IMR-90 (cell line): ENCODE measurements around the gene IGIP. TPM values are rescaled to one million over a fixed set of nuclear protein-coding genes. Genes with fewer than 3 reads are reported as not detected.

Source experiments
- ATAC-seq: fragments of 200-7000 bp; cut with Tn5 transposase; 2 replicates; pipeline ENCODE4 v1.9.1; 2020; ENCODE audit warnings: low read depth, mild to moderate bottlenecking, moderate library complexity
- BruUV-seq: library from RNA; stranded (reverse); fragments of 400-500 nt; replicated peaks from 2 replicates; lab custom pipeline; 2021; lab: Mats Ljungman, UMichigan
- CTCF ChIA-PET: fragments of 300-600 bp; formaldehyde crosslinking; extraction: SDS; loops from one replicate; lab custom pipeline; 2021; ENCODE audit warnings: antibody characterized with exemption; lab: Yijun Ruan, JAX
- POLR2A ChIA-PET: fragments of 300-600 bp; sonication (Branson Sonifier 250); formaldehyde crosslinking; loops from one replicate; lab custom pipeline; 2022; ENCODE audit warnings: antibody characterized with exemption; ENCODE audit not compliant: unreplicated experiment; lab: Charles Lee
- DNase-seq: peaks from one replicate; pipeline ENCODE4 v3.0.0; 2013
- H2AFZ ChIP-seq: replicated peaks from 2 replicates; pipeline ENCODE3; 2013; ENCODE audit warnings: low read length, mild to moderate bottlenecking; ENCODE audit not compliant: poor library complexity
- H2AK5ac ChIP-seq: 2 replicates; pipeline ENCODE4 v1.6.1; 2013; ENCODE audit warnings: low read depth, low read length, inconsistent platforms
- H2AK9ac ChIP-seq: replicated peaks from 2 replicates; pipeline ENCODE3; 2013; ENCODE audit warnings: mild to moderate bottlenecking, low read depth, low read length, moderate library complexity; ENCODE audit not compliant: poor library complexity
- H2BK120ac ChIP-seq: 2 replicates; pipeline ENCODE4 v1.6.1; 2013; ENCODE audit warnings: low read depth, low read length, inconsistent platforms
- H2BK15ac ChIP-seq: 3 replicates; pipeline ENCODE4 v1.6.1; 2013; ENCODE audit warnings: low read depth, low read length, inconsistent platforms
- H2BK20ac ChIP-seq: 2 replicates; pipeline ENCODE4 v1.6.1; 2013; ENCODE audit warnings: low read depth, mild to moderate bottlenecking, inconsistent platforms, low read length, moderate library complexity
- H2BK5ac ChIP-seq: 2 replicates; pipeline ENCODE4 v1.6.1; 2013; ENCODE audit warnings: mild to moderate bottlenecking, low read depth, low read length, inconsistent platforms; ENCODE audit not compliant: poor library complexity, severe bottlenecking
- H3K14ac ChIP-seq: replicated peaks from 2 replicates; pipeline ENCODE4 v1.6.1; 2013; ENCODE audit warnings: low read depth, low read length, inconsistent platforms
- H3K18ac ChIP-seq: 2 replicates; pipeline ENCODE4 v1.6.1; 2013; ENCODE audit warnings: low read depth, low read length, control low read depth
- H3K23ac ChIP-seq: 2 replicates; pipeline ENCODE4 v1.6.1; 2013; ENCODE audit warnings: low read depth, low read length, inconsistent platforms
- H3K27ac ChIP-seq: 2 replicates; pipeline ENCODE4 v1.5.1; 2013; ENCODE audit warnings: mild to moderate bottlenecking, control low read depth, low read length; ENCODE audit not compliant: insufficient read depth
- H3K27me3 ChIP-seq: 2 replicates; pipeline ENCODE4 v1.6.1; 2013; ENCODE audit warnings: low read length; ENCODE audit not compliant: control insufficient read depth, insufficient read depth
- H3K36me3 ChIP-seq: 2 replicates; pipeline ENCODE4 v1.6.1; 2013; ENCODE audit warnings: low read length, mixed read lengths; ENCODE audit not compliant: control insufficient read depth, insufficient read depth
- H3K4ac ChIP-seq: 2 replicates; pipeline ENCODE4 v1.6.1; 2013; ENCODE audit warnings: low read depth, low read length, inconsistent platforms
- H3K4me1 ChIP-seq: 2 replicates; pipeline ENCODE4 v1.6.1; 2013; ENCODE audit warnings: low read length, mixed read lengths; ENCODE audit not compliant: control insufficient read depth, insufficient read depth
- H3K4me2 ChIP-seq: 2 replicates; pipeline ENCODE4 v1.6.1; 2013; ENCODE audit warnings: low read depth, mild to moderate bottlenecking, control low read depth, low read length, moderate library complexity
- H3K4me3 ChIP-seq: 2 replicates; pipeline ENCODE4 v1.5.1; 2013; ENCODE audit warnings: low read depth, mild to moderate bottlenecking, control low read depth, low read length, moderate library complexity; ENCODE audit not compliant: insufficient read depth
- H3K56ac ChIP-seq: 2 replicates; pipeline ENCODE4 v1.6.1; 2013; ENCODE audit warnings: low read length, inconsistent platforms; ENCODE audit not compliant: insufficient read depth; ENCODE audit errors: extremely low read depth
- H3K79me1 ChIP-seq, 2 experiments: 2 replicates each; pipeline ENCODE4 v1.6.1; 2013; ENCODE audit warnings: low read length in 2 of 2, inconsistent platforms in 1 of 2, low read depth in 1 of 2
- H3K9ac ChIP-seq: 2 replicates; pipeline ENCODE4 v1.6.1; 2013; ENCODE audit warnings: low read depth, low read length, control low read depth
- H3K9me1 ChIP-seq: 2 replicates; pipeline ENCODE4 v1.6.1; 2013; ENCODE audit warnings: low read length, inconsistent platforms; ENCODE audit not compliant: insufficient read depth
- H3K9me3 ChIP-seq: 2 replicates; pipeline ENCODE4 v1.6.1; 2013; ENCODE audit warnings: low read length; ENCODE audit not compliant: control insufficient read depth, insufficient read depth
- H4K20me1 ChIP-seq: 2 replicates; pipeline ENCODE4 v1.6.1; 2013; ENCODE audit warnings: low read length, inconsistent platforms; ENCODE audit not compliant: insufficient read depth
- H4K5ac ChIP-seq: 2 replicates; pipeline ENCODE4 v1.6.1; 2013; ENCODE audit warnings: mild to moderate bottlenecking, low read depth, low read length, control low read depth
- H4K8ac ChIP-seq, 2 experiments: 2 replicates each; pipeline ENCODE4 v1.6.1; 2013; ENCODE audit warnings: low read depth in 2 of 2, low read length in 2 of 2, control low read depth in 1 of 2, inconsistent platforms in 1 of 2
- H4K91ac ChIP-seq: 2 replicates; pipeline ENCODE4 v1.6.1; 2013; ENCODE audit warnings: low read depth, low read length, inconsistent platforms; ENCODE audit not compliant: insufficient read depth
- BHLHE40 ChIP-seq: fragments of 150-350 bp; IDR thresholded peaks from 2 replicates; pipeline ENCODE4 v1.6.1; 2016; ENCODE audit warnings: mild to moderate bottlenecking, low read depth, low read length
- CEBPB ChIP-seq: IDR thresholded peaks from 2 replicates; pipeline ENCODE4 v1.6.1; 2012; ENCODE audit warnings: low read depth, low read length, improper control_type of control experiment
- CHD1 ChIP-seq: IDR thresholded peaks from 2 replicates; pipeline ENCODE4 v1.6.1; 2012; ENCODE audit warnings: low read depth, low read length, improper control_type of control experiment
- CTCF ChIP-seq: conservative IDR thresholded peaks from 2 replicates; pipeline ENCODE4 v1.5.1; 2012; ENCODE audit warnings: mild to moderate bottlenecking, low read depth, low read length, improper control_type of control experiment
- FOS ChIP-seq: fragments of 150-350 bp; IDR thresholded peaks from 2 replicates; pipeline ENCODE4 v1.6.1; 2016; ENCODE audit warnings: low read depth, low read length
- MAFK ChIP-seq: IDR thresholded peaks from 2 replicates; pipeline ENCODE4 v1.6.1; 2012; ENCODE audit warnings: low read depth, low read length, improper control_type of control experiment
- MAZ ChIP-seq: IDR thresholded peaks from 2 replicates; pipeline ENCODE4 v1.6.1; 2012; ENCODE audit warnings: low read depth, mild to moderate bottlenecking, low read length, improper control_type of control experiment, moderate library complexity, borderline replicate concordance
- MXI1 ChIP-seq: IDR thresholded peaks from 2 replicates; pipeline ENCODE4 v1.6.1; 2012; ENCODE audit warnings: low read depth, mild to moderate bottlenecking, low read length, moderate library complexity, borderline replicate concordance
- NFE2L2 ChIP-seq: fragments of 150-350 bp; IDR thresholded peaks from 2 replicates; pipeline ENCODE4 v1.6.1; 2016; ENCODE audit warnings: low read depth, mild to moderate bottlenecking, low read length
- POLR2A ChIP-seq: IDR thresholded peaks from 2 replicates; pipeline ENCODE4 v1.6.1; 2012; ENCODE audit warnings: mild to moderate bottlenecking, low read depth, low read length
- RAD21 ChIP-seq: IDR thresholded peaks from 2 replicates; pipeline ENCODE4 v1.6.1; 2012; ENCODE audit warnings: low read length, improper control_type of control experiment
- RCOR1 ChIP-seq: IDR thresholded peaks from 2 replicates; pipeline ENCODE4 v1.6.1; 2012; ENCODE audit warnings: mild to moderate bottlenecking, low read length, improper control_type of control experiment; ENCODE audit not compliant: insufficient replicate concordance
- RFX5 ChIP-seq: IDR thresholded peaks from 2 replicates; pipeline ENCODE4 v1.8.0; 2012; ENCODE audit warnings: low read depth, mild to moderate bottlenecking, low read length, moderate library complexity
- SMC3 ChIP-seq: fragments of 150-350 bp; IDR thresholded peaks from 2 replicates; pipeline ENCODE4 v1.6.1; 2016; ENCODE audit warnings: low read depth, mild to moderate bottlenecking, antibody characterized with exemption, low read length, moderate library complexity
- USF2 ChIP-seq: fragments of 150-350 bp; IDR thresholded peaks from 2 replicates; pipeline ENCODE4 v1.6.1; 2017; ENCODE audit warnings: mild to moderate bottlenecking, antibody characterized with exemption, low read length, low read depth
- WGBS, 2 experiments: methylation state at CpG; one replicate each; pipeline versions ENCODE4 v1.1.5 to v1.1.7; 2013; ENCODE audit warnings: missing lambda C conversion rate in 2 of 2; ENCODE audit not compliant: insufficient read length in 1 of 2; ENCODE audit errors: extremely low coverage in 2 of 2; 5-methylcytosine and 5-hydroxymethylcytosine counted together
- dilution Hi-C: fragments of 300-500 bp; cut with HindIII; formaldehyde crosslinking; loops from one replicate; pipeline ENCODE4 v1.14.3; 2018; ENCODE audit warnings: low sequenced_read_pairs; ENCODE audit not compliant: unreplicated experiment
- in situ Hi-C: fragments of 300-500 bp; cut with MboI; formaldehyde crosslinking; loops from 3 replicates; pipeline ENCODE4 v1.14.3; 2019; ENCODE audit warnings: low sequenced_read_pairs, inconsistent platforms, mixed read lengths
- intact Hi-C: fragments of 100-400 bp; cut with micrococcal nuclease; formaldehyde crosslinking; loops from 2 replicates; pipeline ENCODE4 v1.10.0; 2022
- polyA plus RNA-seq, 3 experiments: library from polyadenylated mRNA; depleted of rRNA; stranded (reverse); fragments of >200 nt; gene quantifications; 2 replicates each; pipeline ENCODE4 v1.2.3, GENCODE V29; 2012; ENCODE audit warnings: low replicate concordance in 1 of 3
- total RNA-seq: library from RNA; depleted of rRNA; stranded (reverse); fragments of >200 nt; gene quantifications from 2 replicates; pipeline ENCODE4 v1.2.3, GENCODE V29; 2012
- TF ChIP-seq, protein P1 (sequence below): fragments of 150-350 bp; IDR thresholded peaks from 2 replicates; pipeline ENCODE4 v1.6.1; 2016; ENCODE audit warnings: low read depth, mild to moderate bottlenecking, low read length, moderate library complexity, borderline replicate concordance

Gene IGIP
- total and polyA plus RNA-seq, 2 of the 4 experiments (the other 2 are of a cell fraction), result 1.2 to 5.0 TPM

- peaks cover 4% of the 10 kb centered on the region; the same call in 1 of the 2 replicates for H3K9me1 ChIP-seq
- no peak for TF ChIP-seq RAD21
- no peak for TF ChIP-seq MAZ
- TF ChIP-seq CTCF, result no peak
- no peak for TF ChIP-seq MXI1
- TF ChIP-seq NFE2L2, result no peak
- TF ChIP-seq CHD1, result no peak
- no peak for TF ChIP-seq CEBPB
- no peak for TF ChIP-seq SMC3
- TF ChIP-seq FOS, result no peak
- TF ChIP-seq RCOR1, result no peak
- TF ChIP-seq USF2, result no peak
- no peak for TF ChIP-seq RFX5
- TF ChIP-seq, protein P1, sequence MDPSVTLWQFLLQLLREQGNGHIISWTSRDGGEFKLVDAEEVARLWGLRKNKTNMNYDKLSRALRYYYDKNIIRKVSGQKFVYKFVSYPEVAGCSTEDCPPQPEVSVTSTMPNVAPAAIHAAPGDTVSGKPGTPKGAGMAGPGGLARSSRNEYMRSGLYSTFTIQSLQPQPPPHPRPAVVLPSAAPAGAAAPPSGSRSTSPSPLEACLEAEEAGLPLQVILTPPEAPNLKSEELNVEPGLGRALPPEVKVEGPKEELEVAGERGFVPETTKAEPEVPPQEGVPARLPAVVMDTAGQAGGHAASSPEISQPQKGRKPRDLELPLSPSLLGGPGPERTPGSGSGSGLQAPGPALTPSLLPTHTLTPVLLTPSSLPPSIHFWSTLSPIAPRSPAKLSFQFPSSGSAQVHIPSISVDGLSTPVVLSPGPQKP, result no peak
- TF ChIP-seq POLR2A, result no peak
- no peak for TF ChIP-seq MAFK
- TF ChIP-seq BHLHE40, result no peak
- no peak overlapping the region for H3K18ac ChIP-seq
- no peak overlapping the region for H3K27ac ChIP-seq
- DNase-seq, result no peak
- no peak overlapping the region for H2AK5ac ChIP-seq
- H4K91ac ChIP-seq, result no peak overlapping the region
- in situ Hi-C loops, result no loop called here
- H4K8ac ChIP-seq, result no peak overlapping the region
- no peak overlapping the region for H2BK20ac ChIP-seq
- H2BK15ac ChIP-seq, result no peak overlapping the region
- no peak overlapping the region for H3K4me3 ChIP-seq
- no peaks in the 10 kb centered on the region for H3K36me3 ChIP-seq
- no peak overlapping the region for H2BK5ac ChIP-seq
- no peak overlapping the region for H2AFZ ChIP-seq
- H3K79me1 ChIP-seq, result peaks cover 0 to 11% of the 10 kb centered on the region in 2 experiments; a peak in 2 of 4 replicates
- peaks cover 4% of the 10 kb centered on the region; the same call in 1 of the 2 replicates for H3K4me1 ChIP-seq
- no peaks in the 10 kb centered on the region for H3K27me3 ChIP-seq
- no TSS peak for BruUV-seq
- no peak overlapping the region for H3K9ac ChIP-seq
- ChIA-PET CTCF (no interaction called here), POLR2A (no interaction called here)
- H4K5ac ChIP-seq, result no peak overlapping the region
- no peak overlapping the region for H2AK9ac ChIP-seq
- H3K4me2 ChIP-seq, result no peak overlapping the region
- H3K4ac ChIP-seq, result no peak overlapping the region
- no peak overlapping the region for H3K56ac ChIP-seq
- no peaks in the 10 kb centered on the region for H4K20me1 ChIP-seq
- 67% methylated on average over 1 of the region's 2 CpGs; no CpG with 5 or more reads in 1 of the 2 experiments for WGBS, 2 experiments
- H3K9me3 ChIP-seq, result no peaks in the 10 kb centered on the region
- ATAC-seq, result no peak
- dilution Hi-C loops, result no loop called here
- intact Hi-C loops, result no loop called here
- H2BK120ac ChIP-seq, result no peak overlapping the region
- H3K14ac ChIP-seq, result no peak overlapping the region
- H3K23ac ChIP-seq, result no peak overlapping the region
Observed at GRCh38 chr5:140172483-140172882, 46.7 kb downstream of the IGIP start.
